WTC11 (cell line): ENCODE data around the gene TAL1. TPM values are rescaled to one million over a fixed set of nuclear protein-coding genes. Genes with fewer than 3 reads are reported as not detected.

Source experiments
- ATAC-seq: fragments of 200-7000 bp; cut with Tn5 transposase; 2 replicates; pipeline ENCODE4 v1.10.0; 2021; ENCODE audit warnings: mild to moderate bottlenecking, moderate library complexity
- CTCF ChIA-PET: fragments of 300-600 bp; sonication (Branson Sonifier 250); formaldehyde crosslinking; loops from one replicate; lab custom pipeline; 2021; ENCODE audit warnings: antibody characterized with exemption; lab: Charles Lee
- POLR2A ChIA-PET: fragments of 350-600 bp; sonication (Branson Sonifier 250); formaldehyde crosslinking; loops from one replicate; lab custom pipeline; 2021; ENCODE audit warnings: antibody characterized with exemption; lab: Charles Lee
- DNase-seq: peaks from one replicate; pipeline ENCODE4 v3.0.0; 2021; ENCODE audit warnings: low spot score
- H3K27ac Mint-ChIP-seq: 2 replicates; pipeline ENCODE4 v1.8.0; 2021; ENCODE audit warnings: mixed read lengths
- H3K27me3 Mint-ChIP-seq: 2 replicates; pipeline ENCODE4 v1.8.0; 2021; ENCODE audit warnings: low read depth, mild to moderate bottlenecking, moderate library complexity, mixed read lengths
- H3K36me3 Mint-ChIP-seq: 2 replicates; pipeline ENCODE4 v1.8.0; 2021; ENCODE audit warnings: mixed read lengths
- H3K4me1 Mint-ChIP-seq: 2 replicates; pipeline ENCODE4 v1.8.0; 2022; ENCODE audit warnings: mixed read lengths
- H3K4me3 Mint-ChIP-seq: 2 replicates; pipeline ENCODE4 v1.8.0; 2021; ENCODE audit warnings: mild to moderate bottlenecking, moderate library complexity, mixed read lengths
- H3K9me3 Mint-ChIP-seq: 2 replicates; pipeline ENCODE4 v1.8.0; 2021; ENCODE audit warnings: mixed read lengths
- ARID4B ChIP-seq: sonication (generic); formaldehyde crosslinking; IDR thresholded peaks from 2 replicates; pipeline ENCODE4 v1.8.0; 2023; ENCODE audit warnings: missing genetic modification reagents, mild to moderate bottlenecking, borderline replicate concordance
- CDX4 ChIP-seq: fragments of 250-450 bp; sonication (Bioruptor Pico); IDR thresholded peaks from 2 replicates; pipeline ENCODE4 v1.9.0; 2021; ENCODE audit warnings: moderate library complexity, mild to moderate bottlenecking, inconsistent platforms, borderline replicate concordance
- EMX1 ChIP-seq: fragments of 250-450 bp; sonication (Bioruptor Pico); IDR thresholded peaks from 2 replicates; pipeline ENCODE4 v1.8.0; 2021; ENCODE audit warnings: mild to moderate bottlenecking
- FOXP1 ChIP-seq: sonication (generic); formaldehyde crosslinking; IDR thresholded peaks from 2 replicates; pipeline ENCODE4 v1.8.0; 2022; ENCODE audit warnings: missing genetic modification reagents, mild to moderate bottlenecking, moderate library complexity, borderline replicate concordance
- MYBL2 ChIP-seq: sonication (generic); formaldehyde crosslinking; IDR thresholded peaks from 2 replicates; pipeline ENCODE4 v1.8.1; 2023; ENCODE audit warnings: mild to moderate bottlenecking, moderate library complexity, missing genetic modification reagents
- NFYB ChIP-seq: sonication (generic); formaldehyde crosslinking; conservative IDR thresholded peaks from 2 replicates; pipeline ENCODE4 v1.8.0; 2022; ENCODE audit warnings: low read depth, missing genetic modification reagents
- ZNF416 ChIP-seq: fragments of 250-450 bp; sonication (Bioruptor Pico); IDR thresholded peaks from 2 replicates; pipeline ENCODE4 v1.9.0; 2021; ENCODE audit warnings: mild to moderate bottlenecking, inconsistent platforms
- ZNF425 ChIP-seq: fragments of 250-450 bp; sonication (Bioruptor Pico); conservative IDR thresholded peaks from 2 replicates; pipeline ENCODE4 v1.9.0; 2021; ENCODE audit warnings: mild to moderate bottlenecking
- total RNA-seq: library from RNA; stranded (reverse); gene quantifications from 3 replicates; pipeline ENCODE4 v1.2.3, GENCODE V29; 2021
- TF ChIP-seq, protein P1 (sequence below): sonication (generic); formaldehyde crosslinking; IDR thresholded peaks from 2 replicates; pipeline ENCODE4 v1.8.1; 2023; ENCODE audit warnings: mild to moderate bottlenecking, missing genetic modification reagents
- TF ChIP-seq, protein P2 (sequence below): sonication (generic); formaldehyde crosslinking; IDR thresholded peaks from 2 replicates; pipeline ENCODE4 v1.8.0; 2022; ENCODE audit warnings: missing genetic modification reagents
- TF ChIP-seq, protein P3 (sequence below): sonication (generic); formaldehyde crosslinking; IDR thresholded peaks from 2 replicates; pipeline ENCODE4 v1.8.1; 2022; ENCODE audit warnings: mild to moderate bottlenecking, moderate library complexity, missing genetic modification reagents
- TF ChIP-seq, protein P4 (sequence below): sonication (generic); formaldehyde crosslinking; IDR thresholded peaks from 2 replicates; pipeline ENCODE4 v1.8.1; 2022; ENCODE audit warnings: missing genetic modification reagents, borderline replicate concordance

Gene TAL1
- total RNA-seq, 1 experiment from 2014 or later: 0.63 TPM

DNA sequence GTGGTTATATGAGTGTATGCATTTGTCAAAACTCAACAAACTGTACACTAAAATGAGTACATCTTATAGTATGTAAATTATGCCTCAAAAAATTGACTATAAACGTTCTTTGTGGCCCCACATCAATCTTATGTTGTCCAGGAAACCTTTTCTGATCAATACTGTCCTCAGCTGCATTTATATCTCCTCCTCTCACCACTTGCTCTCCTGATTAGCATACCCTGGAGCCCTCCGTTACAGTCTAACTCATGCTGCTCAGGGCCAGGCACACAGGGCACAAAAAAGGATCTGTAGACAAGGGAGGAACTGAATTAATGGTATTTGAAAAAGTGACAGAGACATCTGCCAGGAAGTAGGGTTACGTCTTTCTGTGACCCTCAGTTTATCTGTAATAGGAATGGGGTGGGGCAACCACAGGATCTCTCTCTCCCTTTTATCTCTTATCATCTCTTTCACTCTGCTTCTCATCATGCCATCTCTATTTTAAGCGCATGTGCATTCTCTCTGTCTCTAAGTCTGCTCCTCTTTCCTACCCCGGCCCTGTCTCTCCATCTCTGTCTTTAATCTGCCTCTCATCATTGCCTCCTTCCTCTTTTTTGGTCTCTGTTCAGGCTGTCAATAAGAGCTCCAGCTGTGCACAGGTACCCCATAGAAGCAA is 7.0 kb upstream of the TAL1 start:
- ATAC-seq (no peak), DNase-seq (no peak)
- Mint-ChIP-seq H3K27ac (no peak overlapping the region), H3K9me3 (no peaks in the 10 kb centered on the region), H3K4me1 (peaks cover 21% of the 10 kb centered on the region), H3K36me3 (no peaks in the 10 kb centered on the region), H3K27me3 (peaks cover 83% of the 10 kb centered on the region)
- ChIA-PET CTCF (interaction anchor here (0.7 to 2.0 kb wide), 5 partner anchors 23 to 706 kb away, joined by 3 to 16 read pairs (median 4); no protein-coding TSS in a partner anchor), POLR2A (no interaction called here)
- TF ChIP-seq, protein P1, sequence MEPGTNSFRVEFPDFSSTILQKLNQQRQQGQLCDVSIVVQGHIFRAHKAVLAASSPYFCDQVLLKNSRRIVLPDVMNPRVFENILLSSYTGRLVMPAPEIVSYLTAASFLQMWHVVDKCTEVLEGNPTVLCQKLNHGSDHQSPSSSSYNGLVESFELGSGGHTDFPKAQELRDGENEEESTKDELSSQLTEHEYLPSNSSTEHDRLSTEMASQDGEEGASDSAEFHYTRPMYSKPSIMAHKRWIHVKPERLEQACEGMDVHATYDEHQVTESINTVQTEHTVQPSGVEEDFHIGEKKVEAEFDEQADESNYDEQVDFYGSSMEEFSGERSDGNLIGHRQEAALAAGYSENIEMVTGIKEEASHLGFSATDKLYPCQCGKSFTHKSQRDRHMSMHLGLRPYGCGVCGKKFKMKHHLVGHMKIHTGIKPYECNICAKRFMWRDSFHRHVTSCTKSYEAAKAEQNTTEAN: no peak
- TF ChIP-seq ARID4B (CRISPR knock-in tag): no peak
- TF ChIP-seq ZNF416 (CRISPR knock-in tag): no peak
- no peak for TF ChIP-seq MYBL2
- no peak for TF ChIP-seq ZNF425 (CRISPR knock-in tag)
- TF ChIP-seq CDX4 (CRISPR knock-in tag): no peak
- TF ChIP-seq, all 79 proteins: peak for 0
- H3K4me3 Mint-ChIP-seq: no peak overlapping the region

- Mint-ChIP-seq H3K27me3 (peaks cover 90% of the 10 kb centered on the region), H3K36me3 (no peaks in the 10 kb centered on the region), H3K4me1 (peaks cover 28% of the 10 kb centered on the region), H3K27ac (no peak overlapping the region), H3K9me3 (no peaks in the 10 kb centered on the region), H3K4me3 (no peak overlapping the region)
- no peak for DNase-seq
- ATAC-seq: no peak
- ChIA-PET POLR2A (interaction anchor here (0.5 to 0.9 kb wide), 2 partner anchors 15 to 35 kb away, joined by 3 to 5 read pairs; no protein-coding TSS in a partner anchor), CTCF (interaction anchor here (1.3 to 3.5 kb wide), 5 partner anchors 28 to 202 kb away, joined by 4 to 23 read pairs (median 10); partner anchors contain the start of gene FOXD2)
- TF ChIP-seq, protein P2, sequence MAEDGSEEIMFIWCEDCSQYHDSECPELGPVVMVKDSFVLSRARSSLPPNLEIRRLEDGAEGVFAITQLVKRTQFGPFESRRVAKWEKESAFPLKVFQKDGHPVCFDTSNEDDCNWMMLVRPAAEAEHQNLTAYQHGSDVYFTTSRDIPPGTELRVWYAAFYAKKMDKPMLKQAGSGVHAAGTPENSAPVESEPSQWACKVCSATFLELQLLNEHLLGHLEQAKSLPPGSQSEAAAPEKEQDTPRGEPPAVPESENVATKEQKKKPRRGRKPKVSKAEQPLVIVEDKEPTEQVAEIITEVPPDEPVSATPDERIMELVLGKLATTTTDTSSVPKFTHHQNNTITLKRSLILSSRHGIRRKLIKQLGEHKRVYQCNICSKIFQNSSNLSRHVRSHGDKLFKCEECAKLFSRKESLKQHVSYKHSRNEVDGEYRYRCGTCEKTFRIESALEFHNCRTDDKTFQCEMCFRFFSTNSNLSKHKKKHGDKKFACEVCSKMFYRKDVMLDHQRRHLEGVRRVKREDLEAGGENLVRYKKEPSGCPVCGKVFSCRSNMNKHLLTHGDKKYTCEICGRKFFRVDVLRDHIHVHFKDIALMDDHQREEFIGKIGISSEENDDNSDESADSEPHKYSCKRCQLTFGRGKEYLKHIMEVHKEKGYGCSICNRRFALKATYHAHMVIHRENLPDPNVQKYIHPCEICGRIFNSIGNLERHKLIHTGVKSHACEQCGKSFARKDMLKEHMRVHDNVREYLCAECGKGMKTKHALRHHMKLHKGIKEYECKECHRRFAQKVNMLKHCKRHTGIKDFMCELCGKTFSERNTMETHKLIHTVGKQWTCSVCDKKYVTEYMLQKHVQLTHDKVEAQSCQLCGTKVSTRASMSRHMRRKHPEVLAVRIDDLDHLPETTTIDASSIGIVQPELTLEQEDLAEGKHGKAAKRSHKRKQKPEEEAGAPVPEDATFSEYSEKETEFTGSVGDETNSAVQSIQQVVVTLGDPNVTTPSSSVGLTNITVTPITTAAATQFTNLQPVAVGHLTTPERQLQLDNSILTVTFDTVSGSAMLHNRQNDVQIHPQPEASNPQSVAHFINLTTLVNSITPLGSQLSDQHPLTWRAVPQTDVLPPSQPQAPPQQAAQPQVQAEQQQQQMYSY (CRISPR knock-in tag): no peak
- TF ChIP-seq, protein P3, sequence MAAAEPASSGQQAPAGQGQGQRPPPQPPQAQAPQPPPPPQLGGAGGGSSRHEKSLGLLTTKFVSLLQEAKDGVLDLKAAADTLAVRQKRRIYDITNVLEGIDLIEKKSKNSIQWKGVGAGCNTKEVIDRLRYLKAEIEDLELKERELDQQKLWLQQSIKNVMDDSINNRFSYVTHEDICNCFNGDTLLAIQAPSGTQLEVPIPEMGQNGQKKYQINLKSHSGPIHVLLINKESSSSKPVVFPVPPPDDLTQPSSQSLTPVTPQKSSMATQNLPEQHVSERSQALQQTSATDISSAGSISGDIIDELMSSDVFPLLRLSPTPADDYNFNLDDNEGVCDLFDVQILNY (CRISPR knock-in tag): no peak
- TF ChIP-seq ARID4B (CRISPR knock-in tag) (no peak), EMX1 (no peak), NFYB (CRISPR knock-in tag) (no peak), FOXP1 (no peak)
- TF ChIP-seq, protein P4, sequence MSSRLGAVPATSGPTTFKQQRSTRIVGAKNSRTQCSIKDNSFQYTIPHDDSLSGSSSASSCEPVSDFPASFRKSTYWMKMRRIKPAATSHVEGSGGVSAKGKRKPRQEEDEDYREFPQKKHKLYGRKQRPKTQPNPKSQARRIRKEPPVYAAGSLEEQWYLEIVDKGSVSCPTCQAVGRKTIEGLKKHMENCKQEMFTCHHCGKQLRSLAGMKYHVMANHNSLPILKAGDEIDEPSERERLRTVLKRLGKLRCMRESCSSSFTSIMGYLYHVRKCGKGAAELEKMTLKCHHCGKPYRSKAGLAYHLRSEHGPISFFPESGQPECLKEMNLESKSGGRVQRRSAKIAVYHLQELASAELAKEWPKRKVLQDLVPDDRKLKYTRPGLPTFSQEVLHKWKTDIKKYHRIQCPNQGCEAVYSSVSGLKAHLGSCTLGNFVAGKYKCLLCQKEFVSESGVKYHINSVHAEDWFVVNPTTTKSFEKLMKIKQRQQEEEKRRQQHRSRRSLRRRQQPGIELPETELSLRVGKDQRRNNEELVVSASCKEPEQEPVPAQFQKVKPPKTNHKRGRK (CRISPR knock-in tag): no peak
Measured at GRCh38 chr1:47235806-47236205, 3.8 kb upstream of the TAL1 start.
